RPMI7951 (cell line): ENCODE results near the gene DDX24. TPM values are rescaled to one million over a fixed set of nuclear protein-coding genes. Genes with fewer than 3 reads are reported as not detected.
A peak's percentile ranks its signal among the peaks of the same experiment; 100 is the strongest.
"Not testable (repeated sequence)": the region's sequence is repeated elsewhere in the genome, so short reads cannot be mapped to it uniquely, and the experiment has no call there.

ENCODE experiments used
- DNase-seq: peaks from one replicate; pipeline ENCODE4 v3.0.0-alpha.2; 2012; ENCODE audit warnings: low read depth
- total RNA-seq: library from RNA; depleted of rRNA; stranded (reverse); fragments of >200 nt; shearing (Covaris generic); gene quantifications from 2 replicates; pipeline ENCODE4 v1.2.3, GENCODE V29; 2014

Gene DDX24
- total RNA-seq, 1 experiment from 2014 or later = 151 TPM

GRCh38 chr14:94087891-94088290 lies 6.9 kb upstream of the DDX24 start:
- no peak for DNase-seq

- no peak for DNase-seq
Observed at GRCh38 chr14:94081386-94081820, 401 bp upstream of the DDX24 start.

GRCh38 chr14:94079891-94080620 lies 946 bp downstream of the DDX24 start:
- peak; percentile 63 for DNase-seq

GRCh38 chr14:94077823-94078222 lies 3.2 kb downstream of the DDX24 start:
- no peak for DNase-seq

GRCh38 chr14:94077111-94077821 lies 3.7 kb downstream of the DDX24 start:
- no peak for DNase-seq

- no peak for DNase-seq
Observed at GRCh38 chr14:94075008-94075407, 6.0 kb downstream of the DDX24 start.

GRCh38 chr14:94074534-94074933 lies 6.5 kb downstream of the DDX24 start:
- no peak for DNase-seq

GRCh38 chr14:94072076-94072475 lies 8.9 kb downstream of the DDX24 start:
- DNase-seq = not testable (repeated sequence)

GRCh38 chr14:94066089-94066676 lies 14.8 kb downstream of the DDX24 start:
- no peak for DNase-seq

GRCh38 chr14:94062344-94062940 lies 18.6 kb downstream of the DDX24 start:
- DNase-seq = no peak

- no peak for DNase-seq
Observed at GRCh38 chr14:94059998-94060397, 21.0 kb downstream of the DDX24 start.

- no peak for DNase-seq
Observed at GRCh38 chr14:94058674-94059138, 22.3 kb downstream of the DDX24 start.

- DNase-seq = no peak
Observed at GRCh38 chr14:94058128-94058673, 22.8 kb downstream of the DDX24 start.

GRCh38 chr14:94056579-94057308 lies 24.3 kb downstream of the DDX24 start:
- peak; percentile 29 for DNase-seq

GRCh38 chr14:94054936-94055335 lies 26.1 kb downstream of the DDX24 start:
- no peak for DNase-seq

GRCh38 chr14:94054401-94054800 lies 26.6 kb downstream of the DDX24 start:
- DNase-seq = no peak

- no peak for DNase-seq
Observed at GRCh38 chr14:94052662-94053061, 28.3 kb downstream of the DDX24 start.

- DNase-seq = no peak
Observed at GRCh38 chr14:94052199-94052598, 28.8 kb downstream of the DDX24 start.

- DNase-seq = no peak
Observed at GRCh38 chr14:94051779-94052178, 29.2 kb downstream of the DDX24 start.

- no peak for DNase-seq
Observed at GRCh38 chr14:94051115-94051514, 29.9 kb downstream of the DDX24 start.

GRCh38 chr14:94050231-94050880 lies 30.6 kb downstream of the DDX24 start:
- DNase-seq = no peak
